ENCODE results near the gene LDLRAD2. TPM values are rescaled to one million over a fixed set of nuclear protein-coding genes. Genes with fewer than 3 reads are reported as not detected.

LDLRAD2 gene
- total and polyA plus RNA-seq, 2 of the 4 experiments (the other 2 are of a cell fraction): 0.05 TPM; not detected in 1

GRCh38 chr1:21854751-21855131 is 42.7 kb downstream of the LDLRAD2 start:
- ATAC-seq (ENCODE audit: low read depth) (no peak), DNase-seq (no peak)
- H4K5ac ChIP-seq (ENCODE audit: low read depth, low read length): no peak overlapping the region
- intact Hi-C loops (cut with micrococcal nuclease) (no loop called here), in situ Hi-C loops (cut with MboI; ENCODE audit: low sequenced_read_pairs) (no loop called here), dilution Hi-C loops (cut with HindIII; ENCODE audit: low sequenced_read_pairs, unreplicated experiment) (no loop called here)
- no peak overlapping the region for H3K18ac ChIP-seq (ENCODE audit: low read depth, low read length)
- H2BK20ac ChIP-seq (ENCODE audit: low read depth, low read length): no peak overlapping the region
- no peak overlapping the region for H2AK9ac ChIP-seq (replicated peaks; ENCODE audit: low read depth, low read length, poor library complexity)
- no peak overlapping the region for H3K4me3 ChIP-seq (ENCODE audit: insufficient read depth, low read depth, low read length)
- no TSS peak for BruUV-seq (replicated peaks)
- no peaks in the 10 kb centered on the region for H3K9me3 ChIP-seq (ENCODE audit: control insufficient read depth, insufficient read depth, low read length)
- no peak overlapping the region for H2AK5ac ChIP-seq (ENCODE audit: low read depth, low read length)
- H3K14ac ChIP-seq (replicated peaks; ENCODE audit: low read depth, low read length): no peak overlapping the region
- H4K8ac ChIP-seq (ENCODE audit: low read depth in 2 of 2, low read length in 2 of 2): no peak overlapping the region
- no peaks in the 10 kb centered on the region; the same call in 1 of the 2 replicates for H4K20me1 ChIP-seq (ENCODE audit: insufficient read depth, low read length)
- no peak overlapping the region for H3K9ac ChIP-seq (ENCODE audit: low read depth, low read length)
- H3K79me1 ChIP-seq (ENCODE audit: low read depth in 1 of 2, low read length in 2 of 2): peaks cover 4 to 15% of the 10 kb centered on the region in 2 experiments; a peak in 2 of 4 replicates
- H3K4ac ChIP-seq (ENCODE audit: low read depth, low read length): no peak overlapping the region
- POLR2A ChIA-PET (ENCODE audit: unreplicated experiment): no interaction called here
- H2AFZ ChIP-seq (replicated peaks; ENCODE audit: low read length, poor library complexity): no peak overlapping the region
- TF ChIP-seq NFE2L2 (IDR thresholded peaks at IDR 0.05; ENCODE audit: low read depth, low read length): no peak
- no peak for TF ChIP-seq RFX5 (IDR thresholded peaks at IDR 0.05; ENCODE audit: low read depth, low read length)
- no peak for TF ChIP-seq RCOR1 (IDR thresholded peaks at IDR 0.05; ENCODE audit: insufficient replicate concordance, low read length)
- no peak for TF ChIP-seq RAD21 (IDR thresholded peaks at IDR 0.05; ENCODE audit: low read length)
- TF ChIP-seq MXI1 (IDR thresholded peaks at IDR 0.05; ENCODE audit: borderline replicate concordance, low read depth, low read length): no peak
- TF ChIP-seq SMC3 (IDR thresholded peaks at IDR 0.05; ENCODE audit: low read depth, low read length): no peak
- no peak for TF ChIP-seq CHD1 (IDR thresholded peaks at IDR 0.05; ENCODE audit: low read depth, low read length)
- TF ChIP-seq BHLHE40 (IDR thresholded peaks at IDR 0.05; ENCODE audit: low read depth, low read length): no peak
- TF ChIP-seq MAZ (IDR thresholded peaks at IDR 0.05; ENCODE audit: borderline replicate concordance, low read depth, low read length): no peak
- no peak for TF ChIP-seq ELK1 (IDR thresholded peaks at IDR 0.05; ENCODE audit: borderline replicate concordance, low read depth, low read length)
- TF ChIP-seq CTCF (conservative IDR thresholded peaks at IDR 0.05; ENCODE audit: low read depth, low read length): no peak
- no peak for TF ChIP-seq POLR2A (IDR thresholded peaks at IDR 0.05; ENCODE audit: low read depth, low read length)
- no peak for TF ChIP-seq MAFK (IDR thresholded peaks at IDR 0.05; ENCODE audit: low read depth, low read length)
- no peak for TF ChIP-seq FOS (IDR thresholded peaks at IDR 0.05; ENCODE audit: low read depth, low read length)
- H2BK5ac ChIP-seq (ENCODE audit: low read depth, low read length, poor library complexity, severe bottlenecking): no peak overlapping the region
- peaks cover 86% of the 10 kb centered on the region for H3K36me3 ChIP-seq (ENCODE audit: control insufficient read depth, insufficient read depth, low read length)
- H3K27me3 ChIP-seq (ENCODE audit: control insufficient read depth, insufficient read depth, low read length): no peaks in the 10 kb centered on the region
- H3K56ac ChIP-seq (ENCODE audit: extremely low read depth, insufficient read depth, low read length): no peak overlapping the region
- no peaks in the 10 kb centered on the region for H3K4me1 ChIP-seq (ENCODE audit: control insufficient read depth, insufficient read depth, low read length)
- H2BK120ac ChIP-seq (ENCODE audit: low read depth, low read length): no peak overlapping the region
- no peak overlapping the region for H3K27ac ChIP-seq (ENCODE audit: insufficient read depth, low read length)
- H4K91ac ChIP-seq (ENCODE audit: insufficient read depth, low read depth, low read length): no peak overlapping the region
- WGBS, 2 experiments (ENCODE audit: extremely low coverage in 2 of 2, insufficient read length in 1 of 2): 96% methylated on average over 9 of the region's 13 CpGs; no CpG with 5 or more reads in 1 of the 2 experiments
- H2BK15ac ChIP-seq (ENCODE audit: low read depth, low read length): no peak overlapping the region
- H3K23ac ChIP-seq (ENCODE audit: low read depth, low read length): no peak overlapping the region
- H3K4me2 ChIP-seq (ENCODE audit: low read depth, low read length): no peak overlapping the region
- CTCF ChIA-PET: no interaction called here
- no peaks in the 10 kb centered on the region for H3K9me1 ChIP-seq (ENCODE audit: insufficient read depth, low read length)

Data from IMR-90 (cell line).